Upper lobe of left lung (tissue), 4 donors: ENCODE data around the gene XIRP1.

Experiments used
- CTCF ChIP-seq, 6 experiments: fragments of 450-650 bp in 4 of 6; fragments of 200-600 bp in 2 of 6; sonication (generic) in 2 of 6; IDR thresholded peaks; one replicate each; pipeline ENCODE4 v1.5.1; 2016 to 2019; ENCODE audit warnings: antibody characterized with exemption in 6 of 6
- POLR2A ChIP-seq, 4 donors: fragments of 450-650 bp; IDR thresholded peaks; one replicate each; pipeline ENCODE4 v1.5.1; 2016 to 2017; ENCODE audit warnings: antibody characterized with exemption in 4 of 4, mild to moderate bottlenecking in 2 of 4
- POLR2AphosphoS5 ChIP-seq, 2 donors: sonication (generic); formaldehyde crosslinking; IDR thresholded peaks; one replicate each; pipeline ENCODE4 v1.5.1; 2017; ENCODE audit warnings: antibody characterized with exemption in 2 of 2

- TF ChIP-seq POLR2AphosphoS5 (IDR thresholded peaks at IDR 0.05) (no peak), CTCF (IDR thresholded peaks at IDR 0.05) (no peak), POLR2A (IDR thresholded peaks at IDR 0.05) (no peak)
These were observed 47.5 kb downstream of the XIRP1 start for GRCh38 chr3:39144748-39145380.
